HG02840 (cell line): ENCODE data around the gene TTBK1.

Experiments
- ATAC-seq: cut with Tn5 transposase; IDR thresholded peaks from one replicate; pipeline ENCODE4 v1.9.1; 2021; ENCODE audit warnings: mild to moderate bottlenecking, moderate library complexity, moderate number of reproducible peaks; ENCODE audit not compliant: unreplicated experiment, low FRiP score

Gene TTBK1

GRCh38 chr6:43331891-43332290 is 88.6 kb downstream of the TTBK1 start:
- ATAC-seq: no peak

DNA sequence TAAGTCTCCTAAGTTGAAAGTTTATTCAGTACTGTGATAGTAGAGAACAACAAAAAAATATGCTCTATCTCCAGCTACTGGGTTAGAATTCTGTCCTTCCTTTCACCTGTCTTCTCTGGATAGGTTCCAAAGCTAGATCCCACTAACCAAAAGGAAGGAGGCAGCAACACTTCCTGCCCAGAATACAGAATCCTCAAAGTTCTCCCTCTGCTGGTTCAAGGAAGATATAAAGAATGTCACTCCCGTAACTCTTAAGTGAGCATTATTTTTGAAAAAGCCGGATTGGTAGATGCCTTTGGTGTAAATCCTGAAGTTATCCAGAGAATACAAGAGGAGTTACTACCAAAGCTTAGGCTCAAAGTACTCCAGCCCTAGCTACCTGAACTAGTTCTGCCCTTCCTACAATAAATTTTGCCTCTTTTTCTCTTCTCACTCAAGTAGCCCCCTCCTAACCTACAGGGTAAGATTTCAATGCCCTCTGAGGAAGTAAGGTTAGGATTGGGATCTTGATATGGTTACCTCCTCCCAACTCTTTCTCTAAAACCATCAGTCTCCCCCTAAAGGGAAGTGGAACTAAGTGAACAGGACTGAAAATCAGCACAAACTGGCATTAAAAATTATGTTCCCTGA is 91.3 kb downstream of the TTBK1 start:
- ATAC-seq: no peak

GRCh38 chr6:43335469-43335868 is 92.2 kb downstream of the TTBK1 start:
- ATAC-seq: no peak

GRCh38 chr6:43336382-43336781 is 93.1 kb downstream of the TTBK1 start:
- no peak for ATAC-seq
